ENCODE data around the gene AGBL1. TPM values are rescaled to one million over a fixed set of nuclear protein-coding genes. Genes with fewer than 3 reads are reported as not detected.

The AGBL1 gene
- under 0.01 TPM for total RNA-seq
- polyA plus RNA-seq = 0.02 TPM
- long read RNA-seq, donor 1 = 0 reads
- long read RNA-seq, donor 2 = 0 reads
- long read RNA-seq, donor 3 = 0 reads
- long read RNA-seq, donor 4 = 0 reads
- long read RNA-seq, donor 5 = 0 reads
- long read RNA-seq, donor 6 = 0 reads
- long read RNA-seq, donor 7 = 0 reads
- long read RNA-seq, donor 8 = 0 reads
- long read RNA-seq, donor 9 = 0 reads
- long read RNA-seq, donor 10 = 0 reads

- Histone ChIP-seq H3K27me3 (ENCODE audit: control insufficient read depth in 2 of 2, insufficient read depth in 1 of 2, low read length in 1 of 2) (no peaks in the 10 kb centered on the region), H3K36me3 (ENCODE audit: control insufficient read depth in 2 of 2, insufficient read depth in 2 of 2, low read length in 1 of 2) (no peaks in the 10 kb centered on the region), H3K27ac (ENCODE audit: low read depth in 1 of 2, low read length in 1 of 2) (no peak within 1 kb of the TSS), H3K9me3 (ENCODE audit: control insufficient read depth in 2 of 2, insufficient read depth in 1 of 2, low read length in 1 of 2) (no peaks in the 10 kb centered on the region), H3K4me1 (ENCODE audit: control insufficient read depth in 2 of 2, insufficient read depth in 2 of 2, low read length in 2 of 2) (no peaks in the 10 kb centered on the region), H3K4me3 (ENCODE audit: low read length in 2 of 2) (no peak within 1 kb of the TSS)
- 87% methylated on average over 27 of the region's 27 CpGs for WGBS
- no peak for DNase-seq (ENCODE audit: low read depth in 6 of 9, low spot score in 9 of 9)
Observed at GRCh38 chr15:86079508-86080266, at the start of gene AGBL1. AGBL1 (plus strand) TSS chr15:86079871.

GRCh38 chr15:86034904-86035303 is 44.8 kb upstream of the AGBL1 start:
- Histone ChIP-seq H3K27ac (ENCODE audit: low read depth in 1 of 2, low read length in 1 of 2) (no peak overlapping the region), H3K4me3 (ENCODE audit: low read length in 2 of 2) (no peak overlapping the region), H3K36me3 (ENCODE audit: control insufficient read depth in 2 of 2, insufficient read depth in 2 of 2, low read length in 1 of 2) (no peaks in the 10 kb centered on the region), H3K4me1 (ENCODE audit: control insufficient read depth in 2 of 2, insufficient read depth in 2 of 2, low read length in 2 of 2) (no peaks in the 10 kb centered on the region), H3K9me3 (ENCODE audit: control insufficient read depth in 2 of 2, insufficient read depth in 1 of 2, low read length in 1 of 2) (no peaks in the 10 kb centered on the region), H3K27me3 (ENCODE audit: control insufficient read depth in 2 of 2, insufficient read depth in 1 of 2, low read length in 1 of 2) (no peaks in the 10 kb centered on the region)
- DNase-seq (ENCODE audit: low read depth in 6 of 9, low spot score in 9 of 9) = no peak

- no peak overlapping the region for H3K27ac ChIP-seq (ENCODE audit: low read depth in 1 of 2, low read length in 1 of 2)
- no peak for DNase-seq (ENCODE audit: low read depth in 6 of 9, low spot score in 9 of 9)
- 86% methylated on average over 1 of the region's 1 CpG for WGBS
- H3K9me3 ChIP-seq (ENCODE audit: control insufficient read depth in 2 of 2, insufficient read depth in 1 of 2, low read length in 1 of 2) = no peaks in the 10 kb centered on the region
- H3K4me3 ChIP-seq (ENCODE audit: low read length in 2 of 2) = no peak overlapping the region
- no peaks in the 10 kb centered on the region for H3K27me3 ChIP-seq (ENCODE audit: control insufficient read depth in 2 of 2, insufficient read depth in 1 of 2, low read length in 1 of 2)
- no peaks in the 10 kb centered on the region for H3K36me3 ChIP-seq (ENCODE audit: control insufficient read depth in 2 of 2, insufficient read depth in 2 of 2, low read length in 1 of 2)
- no peaks in the 10 kb centered on the region for H3K4me1 ChIP-seq (ENCODE audit: control insufficient read depth in 2 of 2, insufficient read depth in 2 of 2, low read length in 2 of 2)
Observed at GRCh38 chr15:86036243-86036642, 43.4 kb upstream of the AGBL1 start.

GRCh38 chr15:86038491-86038890 is 41.2 kb upstream of the AGBL1 start:
- DNase-seq (ENCODE audit: low read depth in 6 of 9, low spot score in 9 of 9) = no peak
- Histone ChIP-seq H3K9me3 (ENCODE audit: control insufficient read depth in 2 of 2, insufficient read depth in 1 of 2, low read length in 1 of 2) (no peaks in the 10 kb centered on the region), H3K4me3 (ENCODE audit: low read length in 2 of 2) (no peak overlapping the region), H3K4me1 (ENCODE audit: control insufficient read depth in 2 of 2, insufficient read depth in 2 of 2, low read length in 2 of 2) (no peaks in the 10 kb centered on the region), H3K27ac (ENCODE audit: low read depth in 1 of 2, low read length in 1 of 2) (no peak overlapping the region), H3K27me3 (ENCODE audit: control insufficient read depth in 2 of 2, insufficient read depth in 1 of 2, low read length in 1 of 2) (no peaks in the 10 kb centered on the region), H3K36me3 (ENCODE audit: control insufficient read depth in 2 of 2, insufficient read depth in 2 of 2, low read length in 1 of 2) (no peaks in the 10 kb centered on the region)
- 97% methylated on average over 1 of the region's 1 CpG for WGBS

- no peaks in the 10 kb centered on the region for H3K4me1 ChIP-seq (ENCODE audit: control insufficient read depth in 2 of 2, insufficient read depth in 2 of 2, low read length in 2 of 2)
Observed at GRCh38 chr15:86040356-86041033, 39.2 kb upstream of the AGBL1 start.

GRCh38 chr15:86041399-86041798 is 38.3 kb upstream of the AGBL1 start:
- Histone ChIP-seq H3K36me3 (ENCODE audit: control insufficient read depth in 2 of 2, insufficient read depth in 2 of 2, low read length in 1 of 2) (no peaks in the 10 kb centered on the region), H3K4me3 (ENCODE audit: low read length in 2 of 2) (no peak overlapping the region), H3K27ac (ENCODE audit: low read depth in 1 of 2, low read length in 1 of 2) (no peak overlapping the region), H3K4me1 (ENCODE audit: control insufficient read depth in 2 of 2, insufficient read depth in 2 of 2, low read length in 2 of 2) (no peaks in the 10 kb centered on the region), H3K9me3 (ENCODE audit: control insufficient read depth in 2 of 2, insufficient read depth in 1 of 2, low read length in 1 of 2) (no peaks in the 10 kb centered on the region), H3K27me3 (ENCODE audit: control insufficient read depth in 2 of 2, insufficient read depth in 1 of 2, low read length in 1 of 2) (no peaks in the 10 kb centered on the region)
- WGBS = 59% methylated on average over 6 of the region's 6 CpGs
- DNase-seq (ENCODE audit: low read depth in 6 of 9, low spot score in 9 of 9) = no peak

More at GRCh38 chr15:86040356-86041033, 39.2 kb upstream of the AGBL1 start:
- DNase-seq (ENCODE audit: low read depth in 6 of 9, low spot score in 9 of 9) = no peak
- Histone ChIP-seq H3K27ac (ENCODE audit: low read depth in 1 of 2, low read length in 1 of 2) (no peak overlapping the region), H3K27me3 (ENCODE audit: control insufficient read depth in 2 of 2, insufficient read depth in 1 of 2, low read length in 1 of 2) (no peaks in the 10 kb centered on the region), H3K4me3 (ENCODE audit: low read length in 2 of 2) (no peak overlapping the region), H3K9me3 (ENCODE audit: control insufficient read depth in 2 of 2, insufficient read depth in 1 of 2, low read length in 1 of 2) (no peaks in the 10 kb centered on the region), H3K36me3 (ENCODE audit: control insufficient read depth in 2 of 2, insufficient read depth in 2 of 2, low read length in 1 of 2) (no peaks in the 10 kb centered on the region)
- 76% methylated on average over 6 of the region's 6 CpGs for WGBS

GRCh38 chr15:86042226-86042625 is 37.4 kb upstream of the AGBL1 start:
- DNase-seq (ENCODE audit: low read depth in 6 of 9, low spot score in 9 of 9) = no peak
- Histone ChIP-seq H3K4me1 (ENCODE audit: control insufficient read depth in 2 of 2, insufficient read depth in 2 of 2, low read length in 2 of 2) (no peaks in the 10 kb centered on the region), H3K27me3 (ENCODE audit: control insufficient read depth in 2 of 2, insufficient read depth in 1 of 2, low read length in 1 of 2) (no peaks in the 10 kb centered on the region), H3K36me3 (ENCODE audit: control insufficient read depth in 2 of 2, insufficient read depth in 2 of 2, low read length in 1 of 2) (no peaks in the 10 kb centered on the region), H3K9me3 (ENCODE audit: control insufficient read depth in 2 of 2, insufficient read depth in 1 of 2, low read length in 1 of 2) (no peaks in the 10 kb centered on the region), H3K27ac (ENCODE audit: low read depth in 1 of 2, low read length in 1 of 2) (no peak overlapping the region), H3K4me3 (ENCODE audit: low read length in 2 of 2) (no peak overlapping the region)
- 96% methylated on average over 1 of the region's 1 CpG for WGBS

GRCh38 chr15:86044981-86045380 is 34.7 kb upstream of the AGBL1 start:
- 6% methylated on average over 1 of the region's 1 CpG for WGBS
- H3K4me1 ChIP-seq (ENCODE audit: control insufficient read depth in 2 of 2, insufficient read depth in 2 of 2, low read length in 2 of 2) = no peaks in the 10 kb centered on the region
- H3K27me3 ChIP-seq (ENCODE audit: control insufficient read depth in 2 of 2, insufficient read depth in 1 of 2, low read length in 1 of 2) = no peaks in the 10 kb centered on the region
- H3K9me3 ChIP-seq (ENCODE audit: control insufficient read depth in 2 of 2, insufficient read depth in 1 of 2, low read length in 1 of 2) = no peaks in the 10 kb centered on the region
- H3K36me3 ChIP-seq (ENCODE audit: control insufficient read depth in 2 of 2, insufficient read depth in 2 of 2, low read length in 1 of 2) = no peaks in the 10 kb centered on the region
- H3K4me3 ChIP-seq (ENCODE audit: low read length in 2 of 2) = no peak overlapping the region
- peak in 2 of 9 donors; percentile 4 to 36 for DNase-seq (ENCODE audit: low read depth in 6 of 9, low spot score in 9 of 9)
- peak overlapping the region in 1 of 2 donors; percentile 20 for H3K27ac ChIP-seq (ENCODE audit: low read depth in 1 of 2, low read length in 1 of 2)

- Histone ChIP-seq H3K4me1 (ENCODE audit: control insufficient read depth in 2 of 2, insufficient read depth in 2 of 2, low read length in 2 of 2) (no peaks in the 10 kb centered on the region), H3K36me3 (ENCODE audit: control insufficient read depth in 2 of 2, insufficient read depth in 2 of 2, low read length in 1 of 2) (no peaks in the 10 kb centered on the region), H3K27me3 (ENCODE audit: control insufficient read depth in 2 of 2, insufficient read depth in 1 of 2, low read length in 1 of 2) (no peaks in the 10 kb centered on the region), H3K9me3 (ENCODE audit: control insufficient read depth in 2 of 2, insufficient read depth in 1 of 2, low read length in 1 of 2) (no peaks in the 10 kb centered on the region), H3K4me3 (ENCODE audit: low read length in 2 of 2) (no peak overlapping the region), H3K27ac (ENCODE audit: low read depth in 1 of 2, low read length in 1 of 2) (no peak overlapping the region)
- DNase-seq (ENCODE audit: low read depth in 6 of 9, low spot score in 9 of 9) = no peak
- whole genome bisulfite sequencing = 85% methylated on average over 6 of the region's 6 CpGs
Observed at GRCh38 chr15:86054338-86054737, 25.3 kb upstream of the AGBL1 start.
